Testis (tissue), 2 donors: ENCODE results near the gene COA3.

ENCODE experiments used
- CTCF ChIP-seq, 3 experiments: fragments of 450-650 bp in 2 of 3; fragments of 200-600 bp in 1 of 3; sonication (generic) in 1 of 3; IDR thresholded peaks; one replicate each; pipeline ENCODE4 v1.5.1; 2016 to 2019; ENCODE audit warnings: antibody characterized with exemption in 3 of 3, mild to moderate bottlenecking in 2 of 3, moderate library complexity in 1 of 3
- POLR2A ChIP-seq: fragments of 450-650 bp; IDR thresholded peaks from one replicate; pipeline ENCODE4 v1.6.1; 2017; ENCODE audit warnings: antibody characterized with exemption, mild to moderate bottlenecking, moderate library complexity

DNA sequence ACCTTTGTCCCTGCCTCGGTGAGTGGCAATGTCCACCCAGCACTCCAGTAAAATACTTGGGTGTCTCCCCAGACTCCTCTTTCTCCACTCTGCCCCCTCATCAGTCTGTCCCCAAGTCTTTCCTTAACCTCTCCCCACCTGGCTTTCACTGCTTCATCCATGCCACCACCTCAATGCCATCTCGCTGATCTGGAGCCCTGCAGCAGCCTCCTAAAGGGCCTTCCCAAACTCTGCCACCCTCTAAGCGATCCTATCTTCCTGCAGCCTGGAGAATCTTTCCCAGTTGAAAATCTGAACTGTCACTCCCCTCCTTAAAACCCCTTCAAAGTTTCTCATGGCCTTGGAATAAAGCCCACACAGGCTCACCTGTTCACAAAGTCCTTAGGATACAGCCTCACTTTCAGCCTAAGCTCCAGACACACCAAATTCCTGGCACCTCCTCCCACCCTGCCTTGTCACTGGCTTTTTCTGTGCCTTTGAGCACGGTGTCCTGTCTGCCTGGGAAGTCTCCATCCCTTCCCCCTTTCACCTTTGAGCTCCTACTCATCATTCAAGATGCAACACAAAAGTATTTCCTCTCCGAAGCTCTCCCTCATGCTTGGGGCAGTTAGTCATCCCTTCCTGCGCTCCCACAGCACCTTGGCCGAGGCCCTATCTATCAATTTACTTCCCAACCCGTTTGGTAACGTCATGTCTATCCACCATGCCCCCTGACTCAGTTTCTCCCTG is 15.3 kb downstream of the COA3 start:
- TF ChIP-seq CTCF (IDR thresholded peaks at IDR 0.05), result no peak
- TF ChIP-seq POLR2A, result no peak
